ENCODE measurements around the gene LEF1. TPM values are rescaled to one million over a fixed set of nuclear protein-coding genes. Genes with fewer than 3 reads are reported as not detected.

LEF1 gene
- total RNA-seq, 1 experiment from 2014 or later = 0.79 TPM

DNA sequence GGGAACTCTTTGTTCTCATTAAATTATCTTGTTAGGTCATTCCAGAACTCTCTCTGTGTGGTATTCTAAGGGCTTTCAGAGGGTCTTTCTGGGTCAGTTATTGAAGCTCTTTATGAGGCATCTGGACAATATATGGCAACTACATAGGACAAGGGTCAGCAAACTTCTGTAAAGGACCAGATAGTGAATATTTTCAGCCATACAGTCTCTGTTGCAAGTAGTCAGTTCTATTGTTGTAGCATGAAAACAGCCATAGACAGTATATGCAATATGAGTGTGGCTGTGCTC, 143.9 kb downstream of the LEF1 start:
- Histone ChIP-seq H3K27ac (ENCODE audit: low read depth, low read length) (no peak overlapping the region), H3K9me3 (ENCODE audit: control insufficient read depth in 1 of 2, insufficient read depth in 1 of 2, low read depth in 1 of 2, low read length in 2 of 2) (no peaks in the 10 kb centered on the region), H3K4me2 (ENCODE audit: low read length) (no peak overlapping the region), H4K20me1 (ENCODE audit: insufficient read depth) (no peaks in the 10 kb centered on the region), H3K9me2 (ENCODE audit: insufficient read depth) (no peaks in the 10 kb centered on the region), H3K9ac (ENCODE audit: low read length) (no peak overlapping the region), H3K4me3 (replicated peaks in 1 of 2; ENCODE audit: low read depth in 1 of 2, low read length in 2 of 2) (no peak overlapping the region), H3K79me2 (ENCODE audit: insufficient read depth, low read length) (no peaks in the 10 kb centered on the region), H2AFZ (ENCODE audit: low read depth, low read length, poor library complexity, severe bottlenecking) (no peak overlapping the region), H3K4me1 (ENCODE audit: control insufficient read depth in 1 of 2, insufficient read depth in 2 of 2, low read length in 2 of 2) (no peaks in the 10 kb centered on the region), H3K36me3 (ENCODE audit: control insufficient read depth in 1 of 2, insufficient read depth in 2 of 2, low read length in 2 of 2) (peaks cover 5 to 6% of the 10 kb centered on the region in 2 experiments; a peak in 3 of 4 replicates), H3K27me3 (ENCODE audit: insufficient read depth, low read length) (no peaks in the 10 kb centered on the region)
- ATAC-seq (no peak), DNase-seq (ENCODE audit: low read depth, low spot score) (no peak)
- BruUV-seq (replicated peaks) = no TSS peak
- ChIA-PET RAD21 (ENCODE audit: low non-redundant PET in 1 of 2, low total read pairs in 2 of 2, uncharacterized antibody in 2 of 2, unreplicated experiment in 2 of 2) (no interaction called here), CTCF (no interaction called here), POLR2A (no interaction called here)
- intact Hi-C loops (cut with micrococcal nuclease) = no loop called here
- TF ChIP-seq REST (IDR thresholded peaks at IDR 0.05; ENCODE audit: low read depth) = no peak

DNA sequence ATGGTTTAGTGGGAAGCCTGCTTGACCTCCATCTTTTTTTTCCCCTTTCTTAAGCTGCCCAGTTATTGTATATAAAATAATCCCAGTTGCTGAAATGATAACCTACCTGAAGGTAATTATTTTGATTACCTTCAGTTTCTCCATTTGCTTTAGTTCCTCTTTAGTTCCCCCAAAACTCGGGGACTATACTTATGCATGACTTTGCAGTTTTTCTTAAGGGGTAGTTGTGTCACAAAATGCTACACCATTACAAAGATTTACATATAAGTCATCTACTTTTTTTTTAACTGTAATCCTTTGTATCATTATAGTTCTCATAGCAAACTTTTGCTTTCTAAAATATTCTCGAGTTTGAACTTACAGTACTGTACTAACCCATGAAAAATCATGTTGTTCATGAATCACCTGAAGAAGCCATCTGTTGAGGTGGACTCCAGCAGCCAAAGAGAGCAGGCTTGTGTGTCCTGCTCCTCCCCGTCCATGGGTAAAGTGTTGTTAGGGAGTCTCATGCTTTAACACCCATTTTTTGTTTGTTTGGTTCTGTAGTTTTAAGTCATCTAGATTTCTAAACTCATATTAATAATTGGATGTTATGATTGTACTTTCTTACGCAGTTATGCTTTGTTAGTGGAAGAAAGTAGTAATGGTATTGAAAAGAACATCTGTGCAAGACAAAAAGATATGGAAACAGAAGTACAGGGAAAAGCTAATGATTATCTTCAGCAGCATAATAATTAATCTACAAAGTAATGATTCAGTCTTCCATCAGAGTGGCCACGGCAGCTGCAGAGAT, 144.5 kb downstream of the LEF1 start:
- no TSS peak for BruUV-seq (replicated peaks)
- H3K36me3 ChIP-seq (ENCODE audit: control insufficient read depth in 1 of 2, insufficient read depth in 2 of 2, low read length in 2 of 2) = peaks cover 8 to 10% of the 10 kb centered on the region in 2 experiments; a peak in 3 of 4 replicates
- RAD21 ChIA-PET (ENCODE audit: low non-redundant PET in 1 of 2, low total read pairs in 2 of 2, uncharacterized antibody in 2 of 2, unreplicated experiment in 2 of 2) = no interaction called here
- H3K27ac ChIP-seq (ENCODE audit: low read depth, low read length) = no peak overlapping the region
- DNase-seq (ENCODE audit: low read depth, low spot score) (no peak), ATAC-seq (no peak)
- no peaks in the 10 kb centered on the region for H3K9me3 ChIP-seq (ENCODE audit: control insufficient read depth in 1 of 2, insufficient read depth in 1 of 2, low read depth in 1 of 2, low read length in 2 of 2)
- CTCF ChIA-PET = no interaction called here
- H3K4me3 ChIP-seq (replicated peaks in 1 of 2; ENCODE audit: low read depth in 1 of 2, low read length in 2 of 2) = no peak overlapping the region
- no peaks in the 10 kb centered on the region for H3K79me2 ChIP-seq (ENCODE audit: insufficient read depth, low read length)
- H3K4me2 ChIP-seq (ENCODE audit: low read length) = no peak overlapping the region
- no peak overlapping the region for H2AFZ ChIP-seq (ENCODE audit: low read depth, low read length, poor library complexity, severe bottlenecking)
- H3K27me3 ChIP-seq (ENCODE audit: insufficient read depth, low read length) = no peaks in the 10 kb centered on the region
- H3K4me1 ChIP-seq (ENCODE audit: control insufficient read depth in 1 of 2, insufficient read depth in 2 of 2, low read length in 2 of 2) = no peaks in the 10 kb centered on the region
- H3K9me2 ChIP-seq (ENCODE audit: insufficient read depth) = no peaks in the 10 kb centered on the region
- POLR2A ChIA-PET = no interaction called here
- no peaks in the 10 kb centered on the region for H4K20me1 ChIP-seq (ENCODE audit: insufficient read depth)
- intact Hi-C loops (cut with micrococcal nuclease) = no loop called here
- TF ChIP-seq EZH2phosphoT487 (IDR thresholded peaks at IDR 0.05; ENCODE audit: borderline replicate concordance) (no peak), SRF (IDR thresholded peaks at IDR 0.05; ENCODE audit: low read depth) (no peak), ELF1 (IDR thresholded peaks at IDR 0.05; ENCODE audit: borderline replicate concordance, low read depth) (no peak), YY1 (IDR thresholded peaks at IDR 0.05; ENCODE audit: extremely low read depth, insufficient replicate concordance, low read depth, low read length) (no peak), RAD21 (IDR thresholded peaks at IDR 0.05; ENCODE audit: low read depth) (no peak), TCF7L2 (IDR thresholded peaks at IDR 0.05; ENCODE audit: borderline replicate concordance, extremely low read depth, insufficient read depth, insufficient read length) (no peak), POLR2AphosphoS5 (IDR thresholded peaks at IDR 0.05; ENCODE audit: low read depth, low read length) (no peak), CBX3 (IDR thresholded peaks at IDR 0.05; ENCODE audit: low read depth) (no peak), EZH2 (IDR thresholded peaks at IDR 0.05) (no peak), SP1 (IDR thresholded peaks at IDR 0.05; ENCODE audit: low read depth) (no peak)
- no peak overlapping the region for H3K9ac ChIP-seq (ENCODE audit: low read length)
